IPS DF 6.9 (cell line): ENCODE data around the gene NR5A2.

Experiments
- DNase-seq: peaks from one replicate; pipeline ENCODE4 v3.0.0-alpha.2; 2013; ENCODE audit warnings: low read depth, low spot score
- H3K27ac ChIP-seq: one replicate; pipeline ENCODE4 v1.5.1; 2013; ENCODE audit warnings: low read length, control low read depth
- H3K27me3 ChIP-seq: 2 replicates; pipeline ENCODE4 v1.6.1; 2013; ENCODE audit warnings: mild to moderate bottlenecking, low read length; ENCODE audit not compliant: control insufficient read depth, insufficient read depth
- H3K36me3 ChIP-seq: 2 replicates; pipeline ENCODE4 v1.6.1; 2013; ENCODE audit warnings: low read length; ENCODE audit not compliant: control insufficient read depth, insufficient read depth
- H3K4me1 ChIP-seq: 2 replicates; pipeline ENCODE4 v1.6.1; 2013; ENCODE audit warnings: low read length; ENCODE audit not compliant: control insufficient read depth, insufficient read depth
- H3K4me3 ChIP-seq: 2 replicates; pipeline ENCODE4 v1.5.1; 2013; ENCODE audit warnings: mild to moderate bottlenecking, low read length
- H3K9me3 ChIP-seq: 2 replicates; pipeline ENCODE4 v1.6.1; 2013; ENCODE audit warnings: low read length, inconsistent platforms; ENCODE audit not compliant: control insufficient read depth, insufficient read depth
- WGBS: extraction: QIAGEN DNeasy Blood & Tissue Kit; methylation state at CpG from one replicate; pipeline ENCODE4 v1.1.7; 2013; ENCODE audit warnings: mixed read lengths, missing lambda C conversion rate; ENCODE audit not compliant: insufficient read length, insufficient coverage; 5-methylcytosine and 5-hydroxymethylcytosine counted together

The NR5A2 gene

DNA sequence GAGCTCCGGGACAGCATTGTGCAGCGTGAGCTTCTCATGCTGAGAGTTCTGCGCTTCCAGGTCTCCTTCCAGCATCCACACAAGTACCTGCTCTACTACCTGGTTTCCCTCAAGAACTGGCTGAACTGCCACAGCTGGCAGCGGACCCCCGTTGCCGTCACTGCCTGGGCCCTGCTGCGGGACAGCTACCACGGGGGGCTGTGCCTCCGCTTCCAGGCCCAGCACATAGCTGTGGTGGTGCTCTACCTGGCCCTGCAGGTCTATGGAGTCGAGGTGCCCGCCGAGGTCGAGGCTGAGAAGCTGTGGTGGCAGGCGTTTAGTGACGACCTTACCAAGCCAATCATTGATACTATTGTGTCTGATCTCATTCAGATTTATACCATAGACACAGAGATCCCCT is 186.4 kb downstream of the NR5A2 start:
- Histone ChIP-seq H3K27me3 (no peaks in the 10 kb centered on the region), H3K9me3 (no peaks in the 10 kb centered on the region), H3K4me1 (no peaks in the 10 kb centered on the region; the same call in 1 of the 2 replicates), H3K4me3 (no peak overlapping the region), H3K36me3 (no peaks in the 10 kb centered on the region), H3K27ac (no peak overlapping the region)
- no CpG with 5 or more reads among the region's 15 CpGs for WGBS
- DNase-seq = no peak

DNA sequence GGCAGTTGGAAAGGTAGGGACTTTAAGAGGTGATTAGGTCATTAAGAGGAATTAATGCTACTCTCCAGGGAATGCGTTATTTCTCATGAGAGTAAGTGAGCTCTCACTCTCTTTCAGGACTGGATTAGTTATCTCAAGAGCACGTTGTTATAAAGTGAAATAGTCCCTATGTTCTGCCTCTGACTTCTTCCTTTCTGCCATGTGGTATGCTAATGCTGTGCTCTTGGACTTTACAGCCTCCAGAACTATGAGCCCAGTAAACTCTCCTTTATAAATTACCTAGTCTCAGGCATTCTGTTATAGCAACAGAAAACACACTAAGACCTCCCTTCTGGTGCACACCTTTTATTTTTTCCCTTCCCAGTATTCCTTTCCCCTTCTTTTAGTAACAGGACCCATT is 187.8 kb downstream of the NR5A2 start:
- DNase-seq = no peak
- WGBS = no CpG with 5 or more reads among the region's 2 CpGs
- Histone ChIP-seq H3K27ac (no peak overlapping the region), H3K4me3 (no peak overlapping the region), H3K9me3 (no peaks in the 10 kb centered on the region), H3K36me3 (no peaks in the 10 kb centered on the region), H3K27me3 (no peaks in the 10 kb centered on the region), H3K4me1 (no peaks in the 10 kb centered on the region; the same call in 1 of the 2 replicates)

DNA sequence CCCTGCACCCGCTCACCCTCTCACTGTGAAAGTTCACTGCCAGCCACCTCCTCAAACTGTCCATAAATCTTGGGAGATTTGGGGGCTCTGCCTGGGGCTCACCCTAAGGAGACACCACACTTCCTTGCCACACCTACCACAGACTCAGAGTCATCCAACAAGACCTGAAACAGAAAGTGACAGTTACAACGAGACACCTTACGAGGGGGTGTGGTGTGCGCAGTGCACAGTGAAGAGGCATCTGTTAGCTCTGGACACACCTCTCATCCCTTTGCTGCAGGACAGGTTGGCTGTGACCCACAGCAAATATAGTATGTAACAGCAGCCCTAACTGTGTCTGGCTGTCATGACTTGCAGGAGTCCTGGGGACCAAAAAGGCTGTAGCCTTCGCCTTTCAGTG is 190.2 kb downstream of the NR5A2 start:
- Histone ChIP-seq H3K4me3 (no peak overlapping the region), H3K4me1 (no peaks in the 10 kb centered on the region; the same call in 1 of the 2 replicates), H3K27me3 (no peaks in the 10 kb centered on the region), H3K27ac (no peak overlapping the region), H3K36me3 (no peaks in the 10 kb centered on the region), H3K9me3 (no peaks in the 10 kb centered on the region)
- WGBS = no CpG with 5 or more reads among the region's 5 CpGs
- DNase-seq = no peak

DNA sequence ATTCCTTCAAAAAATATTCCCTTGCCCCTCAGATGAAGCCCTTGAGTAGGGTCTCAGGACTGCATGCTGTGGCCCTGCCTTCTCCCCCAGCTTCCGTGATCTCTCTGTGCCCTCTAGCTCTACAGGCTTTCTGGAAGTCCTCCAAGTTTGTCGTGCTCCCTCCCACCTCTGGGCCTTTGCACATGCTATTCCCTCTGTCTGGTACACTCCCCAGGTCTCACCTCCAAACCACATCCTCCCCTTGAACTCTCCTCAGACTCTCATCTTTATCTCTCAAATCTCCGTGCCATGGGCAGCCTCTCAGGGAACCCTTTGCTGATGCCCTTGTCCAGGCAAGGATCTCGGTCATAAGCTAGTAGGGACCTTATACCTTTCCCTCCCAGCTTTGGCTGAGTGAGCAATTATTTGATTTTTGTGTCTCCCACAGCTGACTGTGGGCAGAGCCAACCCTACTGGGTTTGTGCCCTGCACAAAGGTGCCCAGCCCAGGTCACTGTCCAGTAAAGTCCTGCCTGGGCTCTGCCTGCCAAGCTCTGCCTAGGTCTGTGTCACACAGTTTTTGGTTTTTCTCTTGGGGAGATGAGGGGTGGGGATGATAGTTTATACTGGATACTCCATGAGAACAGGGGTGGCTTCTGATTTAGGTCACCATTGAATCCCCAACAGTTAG is 194.2 kb downstream of the NR5A2 start:
- no peak for DNase-seq
- WGBS = no CpG with 5 or more reads among the region's 4 CpGs
- H3K4me3 ChIP-seq = no peak overlapping the region
- H3K27me3 ChIP-seq = no peaks in the 10 kb centered on the region
- no peak overlapping the region for H3K27ac ChIP-seq
- H3K9me3 ChIP-seq = no peaks in the 10 kb centered on the region
- peaks cover 2% of the 10 kb centered on the region for H3K4me1 ChIP-seq
- H3K36me3 ChIP-seq = no peaks in the 10 kb centered on the region

DNA sequence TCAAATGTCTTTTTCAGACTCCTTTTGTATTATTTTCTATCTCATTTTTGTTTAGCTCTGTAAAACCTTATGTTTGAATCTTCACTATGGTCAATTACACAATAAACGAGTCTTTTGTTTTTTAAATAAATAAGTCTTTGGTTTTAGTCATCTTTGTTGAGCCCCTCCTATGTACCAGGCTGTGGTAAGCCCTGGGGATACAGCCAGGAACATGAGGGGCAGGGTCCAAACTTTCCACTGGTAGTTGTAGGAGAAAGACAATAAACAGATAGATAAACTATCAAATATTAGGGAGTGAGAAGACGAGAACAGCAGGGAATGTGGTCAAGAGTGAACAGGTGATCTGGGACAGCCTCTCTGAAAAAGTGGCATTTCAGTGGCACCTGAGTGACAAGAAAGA is 195.7 kb downstream of the NR5A2 start:
- Histone ChIP-seq H3K4me3 (no peak overlapping the region), H3K27me3 (no peaks in the 10 kb centered on the region), H3K36me3 (no peaks in the 10 kb centered on the region), H3K9me3 (no peaks in the 10 kb centered on the region), H3K4me1 (peaks cover 5% of the 10 kb centered on the region), H3K27ac (no peak overlapping the region)
- DNase-seq = no peak
- no CpG with 5 or more reads among the region's 2 CpGs for WGBS

DNA sequence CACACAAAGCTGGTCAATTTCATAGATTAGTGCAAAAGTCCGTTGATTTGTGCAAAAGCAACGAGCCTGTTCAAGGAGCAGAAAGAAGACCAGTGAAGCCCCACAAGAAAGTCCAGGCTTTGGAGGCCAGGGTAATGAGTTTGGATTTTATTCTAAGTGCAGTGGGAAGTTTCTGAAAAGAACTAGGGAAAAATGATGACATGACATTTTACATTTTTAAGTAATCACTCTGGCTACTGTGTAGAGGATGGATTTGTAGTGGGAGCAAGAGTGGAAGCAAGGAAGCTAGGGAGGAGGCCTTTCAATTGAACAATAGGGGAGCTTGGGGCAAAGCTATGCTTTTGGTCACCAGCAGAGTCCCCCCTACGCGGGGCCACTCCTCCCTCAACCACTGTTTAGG is 196.1 kb downstream of the NR5A2 start:
- no peaks in the 10 kb centered on the region for H3K36me3 ChIP-seq
- WGBS = no CpG with 5 or more reads among the region's 4 CpGs
- peaks cover 5% of the 10 kb centered on the region for H3K4me1 ChIP-seq
- H3K9me3 ChIP-seq = no peaks in the 10 kb centered on the region
- no peak for DNase-seq
- no peaks in the 10 kb centered on the region for H3K27me3 ChIP-seq
- H3K27ac ChIP-seq = no peak overlapping the region
- H3K4me3 ChIP-seq = no peak overlapping the region

DNA sequence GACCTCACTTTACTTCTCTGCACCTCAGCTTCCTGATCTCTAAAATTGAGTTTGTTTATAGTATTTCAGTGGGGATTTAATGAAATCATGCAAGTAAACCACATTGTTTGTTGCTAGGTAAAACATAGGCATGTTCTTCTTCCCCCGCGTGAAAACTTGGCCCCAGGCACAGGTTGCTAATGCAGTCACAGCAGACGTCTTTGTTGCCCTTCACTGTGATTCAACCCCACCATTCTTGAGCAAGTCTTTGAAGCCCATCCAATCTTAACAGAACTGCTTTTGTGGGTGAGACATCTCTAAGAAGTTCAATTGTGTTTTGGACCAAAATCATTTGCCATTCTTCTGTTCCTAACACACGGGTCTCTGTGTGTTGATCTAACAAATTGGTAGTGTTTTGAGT is 196.8 kb downstream of the NR5A2 start:
- Histone ChIP-seq H3K4me3 (no peak overlapping the region), H3K9me3 (no peaks in the 10 kb centered on the region), H3K27ac (no peak overlapping the region), H3K27me3 (no peaks in the 10 kb centered on the region), H3K36me3 (no peaks in the 10 kb centered on the region), H3K4me1 (peaks cover 5% of the 10 kb centered on the region)
- no peak for DNase-seq
- WGBS = no CpG with 5 or more reads among the region's 4 CpGs

DNA sequence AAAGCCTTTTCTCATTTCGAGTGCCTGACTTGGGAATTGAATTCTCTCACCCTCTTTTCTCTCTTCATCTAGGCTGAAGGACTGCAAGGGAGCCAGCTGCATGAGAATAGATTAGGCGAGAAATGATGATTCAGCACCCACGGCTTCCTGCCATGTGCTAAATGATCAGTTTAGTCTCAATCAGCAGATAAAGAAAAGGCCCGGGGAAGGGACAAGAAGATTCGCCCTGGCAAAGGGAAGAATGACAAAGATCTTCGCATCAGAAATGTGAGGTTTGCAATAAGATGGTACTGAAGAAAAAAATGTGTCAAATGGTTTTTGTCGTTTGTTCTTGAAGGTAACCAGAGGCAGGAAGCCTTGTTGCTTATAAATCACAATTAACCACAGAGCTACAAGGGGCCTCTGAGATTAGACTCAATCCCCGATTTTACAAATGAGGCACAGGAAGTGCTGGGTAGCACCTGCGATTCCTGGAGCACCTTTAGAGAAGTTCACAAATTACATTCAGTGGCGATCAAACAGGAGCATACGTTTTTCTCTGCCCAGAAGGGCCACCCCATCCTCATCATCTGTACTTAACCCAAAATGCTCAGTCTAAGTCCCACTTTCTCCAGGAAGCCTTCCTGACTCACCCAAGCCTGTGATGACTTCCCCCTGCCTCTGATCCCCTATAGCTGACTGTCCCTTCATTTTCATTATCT is 198.9 kb downstream of the NR5A2 start:
- H3K27me3 ChIP-seq = no peaks in the 10 kb centered on the region
- no peak overlapping the region for H3K4me3 ChIP-seq
- no peak overlapping the region for H3K27ac ChIP-seq
- DNase-seq = peak; percentile 35
- H3K4me1 ChIP-seq = peaks cover 5% of the 10 kb centered on the region
- H3K9me3 ChIP-seq = no peaks in the 10 kb centered on the region
- no peaks in the 10 kb centered on the region for H3K36me3 ChIP-seq
- no CpG with 5 or more reads among the region's 11 CpGs for WGBS

DNA sequence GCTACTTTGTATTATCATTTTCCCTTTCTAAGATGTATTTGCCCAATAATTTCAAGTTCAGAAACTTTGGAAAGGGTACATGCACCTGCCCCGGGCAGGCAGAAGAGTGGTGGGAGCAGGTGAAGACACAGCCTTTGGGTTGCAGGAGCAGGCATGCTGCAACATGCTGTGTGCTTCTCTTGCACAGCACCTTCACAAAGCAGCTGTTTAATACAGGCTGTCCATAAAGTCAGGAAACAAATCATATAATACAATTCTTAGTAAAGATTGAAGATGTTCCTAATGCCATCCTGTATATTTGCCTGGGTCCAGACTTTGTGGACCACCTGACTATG is 199.4 kb downstream of the NR5A2 start:
- Histone ChIP-seq H3K27ac (no peak overlapping the region), H3K27me3 (no peaks in the 10 kb centered on the region), H3K36me3 (no peaks in the 10 kb centered on the region), H3K4me3 (no peak overlapping the region), H3K4me1 (peaks cover 5% of the 10 kb centered on the region), H3K9me3 (no peaks in the 10 kb centered on the region)
- WGBS = no CpG with 5 or more reads among the region's 1 CpG
- DNase-seq = no peak
